ENCODE results near the gene PDS5B. TPM values are rescaled to one million over a fixed set of nuclear protein-coding genes. Genes with fewer than 3 reads are reported as not detected.
"Not testable (repeated sequence)": the region's sequence is repeated elsewhere in the genome, so short reads cannot be mapped to it uniquely, and the experiment has no call there.

The PDS5B gene, protein sequence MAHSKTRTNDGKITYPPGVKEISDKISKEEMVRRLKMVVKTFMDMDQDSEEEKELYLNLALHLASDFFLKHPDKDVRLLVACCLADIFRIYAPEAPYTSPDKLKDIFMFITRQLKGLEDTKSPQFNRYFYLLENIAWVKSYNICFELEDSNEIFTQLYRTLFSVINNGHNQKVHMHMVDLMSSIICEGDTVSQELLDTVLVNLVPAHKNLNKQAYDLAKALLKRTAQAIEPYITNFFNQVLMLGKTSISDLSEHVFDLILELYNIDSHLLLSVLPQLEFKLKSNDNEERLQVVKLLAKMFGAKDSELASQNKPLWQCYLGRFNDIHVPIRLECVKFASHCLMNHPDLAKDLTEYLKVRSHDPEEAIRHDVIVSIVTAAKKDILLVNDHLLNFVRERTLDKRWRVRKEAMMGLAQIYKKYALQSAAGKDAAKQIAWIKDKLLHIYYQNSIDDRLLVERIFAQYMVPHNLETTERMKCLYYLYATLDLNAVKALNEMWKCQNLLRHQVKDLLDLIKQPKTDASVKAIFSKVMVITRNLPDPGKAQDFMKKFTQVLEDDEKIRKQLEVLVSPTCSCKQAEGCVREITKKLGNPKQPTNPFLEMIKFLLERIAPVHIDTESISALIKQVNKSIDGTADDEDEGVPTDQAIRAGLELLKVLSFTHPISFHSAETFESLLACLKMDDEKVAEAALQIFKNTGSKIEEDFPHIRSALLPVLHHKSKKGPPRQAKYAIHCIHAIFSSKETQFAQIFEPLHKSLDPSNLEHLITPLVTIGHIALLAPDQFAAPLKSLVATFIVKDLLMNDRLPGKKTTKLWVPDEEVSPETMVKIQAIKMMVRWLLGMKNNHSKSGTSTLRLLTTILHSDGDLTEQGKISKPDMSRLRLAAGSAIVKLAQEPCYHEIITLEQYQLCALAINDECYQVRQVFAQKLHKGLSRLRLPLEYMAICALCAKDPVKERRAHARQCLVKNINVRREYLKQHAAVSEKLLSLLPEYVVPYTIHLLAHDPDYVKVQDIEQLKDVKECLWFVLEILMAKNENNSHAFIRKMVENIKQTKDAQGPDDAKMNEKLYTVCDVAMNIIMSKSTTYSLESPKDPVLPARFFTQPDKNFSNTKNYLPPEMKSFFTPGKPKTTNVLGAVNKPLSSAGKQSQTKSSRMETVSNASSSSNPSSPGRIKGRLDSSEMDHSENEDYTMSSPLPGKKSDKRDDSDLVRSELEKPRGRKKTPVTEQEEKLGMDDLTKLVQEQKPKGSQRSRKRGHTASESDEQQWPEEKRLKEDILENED (N-terminal part only)
- total RNA-seq, result 69.4 and 74.3 TPM in 2 replicates

- intact Hi-C loops (cut with micrococcal nuclease), result loop anchor here (1.0 to 5.0 kb wide), 12 partner anchors 48 to 1136 kb away; partner anchors contain the start of genes BRCA2, N4BP2L1, N4BP2L2 and ZAR1L
These were observed at the start of gene PDS5B for GRCh38 chr13:32586080-32586900. TSS of gene PDS5B (plus strand) at chr13:32586452. CDS start at chr13:32648773, 62,321 bp downstream.

DNA sequence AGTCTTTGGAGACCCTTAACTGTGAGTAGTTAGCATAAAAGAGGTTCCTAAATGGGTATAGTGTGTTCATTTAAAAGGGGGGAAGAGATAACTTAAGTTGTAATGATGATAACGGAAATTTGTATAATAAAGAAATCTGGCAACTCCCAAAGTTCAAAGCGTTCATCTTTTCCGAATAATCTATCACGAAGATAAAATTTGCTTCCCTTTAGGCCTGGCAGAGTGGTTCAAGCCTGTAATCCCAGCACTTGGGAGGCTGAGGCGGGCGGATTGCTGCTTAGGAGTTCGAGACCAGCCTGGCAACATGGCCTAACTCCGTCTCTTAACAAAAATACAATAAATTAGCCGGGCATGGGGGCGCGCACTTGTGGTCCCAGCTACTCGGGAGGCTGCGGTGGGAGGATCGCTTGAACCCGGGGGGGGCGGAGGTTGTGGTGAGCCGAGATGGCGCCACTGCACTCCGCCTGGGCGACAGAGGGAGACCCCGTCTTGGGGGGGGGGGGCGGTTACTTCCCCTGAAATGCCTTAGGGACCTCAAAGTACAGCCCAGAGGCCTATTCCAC, 48.6 kb upstream of the PDS5B start:
- intact Hi-C loops (cut with micrococcal nuclease), result loop anchor here (1.0 to 5.0 kb wide), 9 partner anchors 7 to 1280 kb away; partner anchors contain the start of genes BRCA2, FRY, PDS5B and RFC3

DNA sequence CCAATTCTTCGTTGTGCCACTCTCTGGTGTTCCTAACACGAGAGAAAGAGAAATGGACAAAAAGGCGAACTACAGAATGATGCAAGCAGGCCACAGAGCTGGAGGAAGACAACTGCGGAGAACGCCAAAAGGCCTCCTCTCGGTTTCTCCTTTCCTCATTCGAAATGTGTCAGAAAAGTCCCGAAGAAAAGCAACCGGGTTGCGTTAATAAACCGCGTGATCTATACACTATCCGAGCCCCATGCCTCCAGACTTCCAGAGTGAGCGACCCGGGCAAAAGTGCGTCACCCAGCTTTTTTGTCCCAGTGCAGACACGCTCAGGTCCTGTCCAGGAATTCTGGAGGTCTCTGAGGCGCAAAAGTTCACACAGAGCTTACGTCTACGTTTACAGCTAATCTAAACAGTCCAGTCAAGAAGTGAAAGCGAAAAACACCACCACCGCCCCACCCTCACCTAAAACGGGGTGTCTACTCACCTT, 48.1 kb upstream of the PDS5B start:
- intact Hi-C loops (cut with micrococcal nuclease), result loop anchor here (1.0 to 5.0 kb wide), 9 partner anchors 8 to 1279 kb away; partner anchors contain the start of genes BRCA2, FRY, PDS5B and RFC3

DNA sequence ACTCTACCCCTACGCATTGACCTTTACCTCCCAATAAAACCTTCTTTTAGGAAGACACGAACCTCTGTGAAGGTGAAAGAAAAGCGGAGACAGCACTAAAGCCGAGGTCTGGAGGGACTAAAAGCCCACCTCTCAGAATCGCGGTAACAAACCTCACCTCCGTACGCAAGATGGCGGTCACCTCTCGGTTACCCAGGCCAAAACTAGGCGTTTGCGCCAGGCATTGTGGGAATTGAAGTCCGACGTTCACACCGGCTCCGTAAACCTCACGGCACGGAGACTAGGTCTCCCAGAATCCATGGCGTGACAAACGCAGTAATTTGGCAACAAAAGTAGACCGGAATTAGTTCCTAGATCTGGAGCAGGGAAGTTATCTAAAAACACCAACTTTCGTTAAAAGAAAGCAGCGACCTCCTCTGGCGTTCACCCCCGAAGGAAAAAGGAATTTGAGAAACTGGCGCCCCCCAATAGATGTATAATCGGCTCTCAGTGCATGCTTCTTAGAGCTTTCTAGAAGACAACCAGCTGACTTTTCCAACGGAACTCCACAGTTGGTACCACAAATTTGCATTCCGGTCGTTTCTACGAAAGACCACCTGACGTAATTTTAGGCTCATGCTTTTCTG, 47.5 kb upstream of the PDS5B start, which contains the start of gene N4BP2L2:
N4BP2L2 (minus strand) TSS at position 175 of the 626 bp plus-strand sequence. CDS start 1,768 bp downstream, outside the sequence.
- intact Hi-C loops (cut with micrococcal nuclease), result loop anchor here (1.0 to 5.0 kb wide), 9 partner anchors 8 to 1279 kb away; partner anchors contain the start of genes BRCA2, FRY, PDS5B and RFC3

DNA sequence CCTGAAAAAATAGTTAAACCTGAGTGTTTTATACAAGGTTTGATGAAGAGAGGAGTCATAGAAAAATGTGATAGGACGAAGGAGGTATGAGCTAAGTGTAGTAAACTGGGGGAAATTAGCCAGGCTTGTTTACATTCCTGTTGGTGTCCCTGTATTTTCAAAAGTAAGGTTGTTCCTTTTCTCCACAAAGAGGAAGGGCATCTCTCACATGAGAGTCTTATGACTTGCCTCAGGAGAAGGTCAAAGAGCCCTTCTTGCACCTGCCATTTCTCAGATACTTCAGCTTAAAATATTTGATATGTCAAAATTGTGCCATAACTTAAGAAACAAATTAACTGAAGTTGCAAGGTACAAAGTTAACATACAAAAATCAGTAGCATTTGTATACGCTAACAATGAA, 44.0 kb upstream of the PDS5B start:
- intact Hi-C loops (cut with micrococcal nuclease), result no loop called here

DNA sequence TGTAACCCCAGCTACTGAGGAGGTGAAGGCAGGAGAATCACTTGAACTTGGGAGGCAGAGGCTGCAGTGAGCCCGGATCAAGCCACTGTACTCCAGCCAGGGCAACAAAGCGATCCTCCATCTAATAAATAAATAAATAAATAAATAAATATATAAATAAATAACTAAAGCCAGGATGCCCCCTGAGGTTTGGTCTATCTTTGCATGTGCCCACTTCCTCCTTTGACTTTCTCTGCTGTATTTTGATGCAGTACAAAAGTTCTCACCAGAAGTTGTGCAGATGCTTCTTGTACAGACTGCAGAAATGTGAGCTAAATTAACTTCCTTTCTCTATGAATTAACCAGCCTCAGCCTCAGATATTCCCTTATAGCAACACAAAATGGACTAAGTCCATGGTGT, 41.2 kb upstream of the PDS5B start:
- intact Hi-C loops (cut with micrococcal nuclease), result no loop called here

GRCh38 chr13:32548837-32549236, 37.4 kb upstream of the PDS5B start:
- intact Hi-C loops (cut with micrococcal nuclease), result no loop called here

DNA sequence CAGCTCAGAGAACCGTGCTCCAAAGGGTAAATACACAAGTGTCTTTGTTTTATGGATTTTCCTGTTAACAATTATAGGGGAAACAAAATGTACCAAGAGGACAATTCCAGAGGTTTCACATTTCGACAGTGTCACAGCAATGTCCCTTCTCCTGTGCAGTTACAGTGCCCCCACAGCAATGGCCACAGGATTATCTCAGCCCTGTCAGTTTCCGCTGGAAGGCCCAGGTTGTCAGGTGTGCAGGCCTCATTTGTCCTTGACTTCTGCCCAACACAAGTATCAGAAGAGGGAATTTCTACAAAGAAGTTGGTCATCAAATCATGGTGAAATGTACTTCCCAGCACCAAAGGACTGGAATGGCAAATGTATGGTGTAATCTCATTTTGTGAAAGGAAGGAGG, 36.5 kb upstream of the PDS5B start:
- intact Hi-C loops (cut with micrococcal nuclease), result no loop called here

GRCh38 chr13:32553720-32554119, 32.5 kb upstream of the PDS5B start:
- intact Hi-C loops (cut with micrococcal nuclease), result no loop called here

- intact Hi-C loops (cut with micrococcal nuclease), result no loop called here
These were observed 30.6 kb upstream of the PDS5B start for GRCh38 chr13:32555613-32556012.

DNA sequence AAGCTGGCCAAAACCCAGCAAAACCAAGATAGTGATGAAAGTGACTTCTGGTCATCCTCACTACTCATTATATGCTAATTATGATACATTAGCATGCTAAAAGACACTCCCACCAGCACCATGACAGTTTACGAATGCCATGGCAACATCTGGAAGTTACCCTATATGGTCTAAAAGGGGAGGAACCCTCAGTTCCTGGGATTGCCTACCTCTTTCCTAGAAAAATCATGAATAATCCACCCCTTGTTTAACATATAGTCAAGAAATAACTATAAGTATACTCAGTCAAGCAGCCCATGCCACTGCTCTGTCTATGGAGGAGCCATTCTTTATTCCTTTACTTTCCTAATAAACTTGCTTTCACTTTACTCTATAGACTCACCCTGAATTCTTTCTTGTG, 25.4 kb upstream of the PDS5B start:
- intact Hi-C loops (cut with micrococcal nuclease), result not testable (repeated sequence)

DNA sequence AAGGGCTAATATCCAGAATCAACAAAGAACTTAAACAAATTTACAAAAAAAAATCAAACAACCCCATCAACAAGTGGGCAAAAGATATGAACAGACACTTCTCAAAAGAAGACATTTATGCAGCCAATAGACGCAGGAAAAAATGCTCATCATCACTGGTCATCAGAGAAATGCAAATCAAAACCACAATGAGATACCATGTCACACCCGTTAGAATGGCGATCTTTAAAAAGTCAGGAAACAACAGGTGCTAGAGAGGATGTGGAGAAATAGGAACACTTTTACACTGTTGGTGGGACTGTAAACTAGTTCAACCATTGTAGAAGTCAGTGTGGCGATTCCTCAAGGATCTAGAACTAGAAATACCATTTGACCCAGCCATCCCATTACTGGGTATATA, 10.6 kb upstream of the PDS5B start:
- intact Hi-C loops (cut with micrococcal nuclease), result not testable (repeated sequence)

GRCh38 chr13:32577032-32577431, 9.2 kb upstream of the PDS5B start:
- intact Hi-C loops (cut with micrococcal nuclease), result no loop called here

- intact Hi-C loops (cut with micrococcal nuclease), result loop anchor here (1.0 to 5.0 kb wide), 4 partner anchors 114 to 669 kb away; no protein-coding TSS in a partner anchor
These were observed 5.0 kb upstream of the PDS5B start for GRCh38 chr13:32581177-32581786.

DNA sequence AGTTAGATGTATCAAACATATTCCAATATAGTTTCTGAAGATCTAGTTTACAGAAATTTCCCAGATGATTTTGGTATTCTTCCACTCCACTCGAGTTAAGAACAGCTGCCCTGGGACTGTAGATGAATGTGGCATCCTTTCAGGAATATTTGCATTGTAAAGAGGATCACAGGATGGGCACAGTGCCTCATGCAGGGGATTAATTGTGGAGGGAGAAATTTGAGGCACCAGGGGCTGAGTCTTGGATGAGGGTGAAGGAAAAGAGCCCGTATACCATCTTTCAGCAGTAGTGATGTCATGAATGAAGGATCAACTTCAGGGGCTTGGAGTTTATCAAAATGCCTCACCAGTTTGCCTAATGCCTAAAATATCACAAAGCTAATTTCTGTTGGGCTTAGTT, 4.0 kb upstream of the PDS5B start:
- intact Hi-C loops (cut with micrococcal nuclease), result loop anchor here (5.0 kb wide), 2 partner anchors 115 to 670 kb away; no protein-coding TSS in a partner anchor

- intact Hi-C loops (cut with micrococcal nuclease), result loop anchor here (5.0 kb wide), 2 partner anchors 116 to 671 kb away; no protein-coding TSS in a partner anchor
These were observed 3.3 kb upstream of the PDS5B start for GRCh38 chr13:32582991-32583390.

DNA sequence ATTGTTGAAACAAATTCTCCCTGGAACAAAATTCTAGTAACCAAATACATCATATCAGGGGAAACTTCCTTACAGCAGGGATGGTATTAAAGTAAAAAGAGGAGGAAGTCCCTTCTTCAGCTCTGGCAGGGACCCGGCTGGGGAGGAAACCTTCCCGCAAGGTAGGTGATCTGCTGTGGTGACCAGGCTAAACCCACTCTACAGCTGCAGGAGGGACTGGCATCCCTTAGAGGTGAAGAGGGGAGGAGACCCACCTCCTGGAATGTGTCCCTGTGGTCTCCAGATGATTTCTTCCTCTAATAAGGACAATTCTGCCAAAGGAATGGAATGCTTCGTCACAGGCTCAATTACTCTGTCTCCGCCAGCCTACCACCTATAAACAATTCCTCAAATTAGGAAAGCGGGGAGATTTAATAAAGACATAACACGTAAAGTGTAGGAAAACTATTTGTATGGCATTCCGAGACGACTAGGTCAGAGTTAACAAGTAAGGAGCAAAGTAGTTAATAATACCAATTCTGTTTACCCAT, 637 bp upstream of the PDS5B start:
- intact Hi-C loops (cut with micrococcal nuclease), result loop anchor here (1.0 to 5.0 kb wide), 12 partner anchors 47 to 1137 kb away; partner anchors contain the start of genes BRCA2, N4BP2L1, N4BP2L2 and ZAR1L
